ENCODE results near the gene UAP1L1. TPM values are rescaled to one million over a fixed set of nuclear protein-coding genes. Genes with fewer than 3 reads are reported as not detected.

The UAP1L1 gene
- total and polyA plus RNA-seq, 9 of the 15 experiments (the other 6 are each of a cell fraction or from before 2014, with no cell fraction given): 0.20 to 8.6 (median 3.7) TPM

- no peak for TF ChIP-seq RERE (CRISPR knock-in tag; IDR thresholded peaks at IDR 0.05; ENCODE audit: borderline replicate concordance)
- no peak for TF ChIP-seq ZC3H11A (IDR thresholded peaks at IDR 0.05; ENCODE audit: low read depth, low read length)
- TF ChIP-seq NCOA6 (IDR thresholded peaks at IDR 0.05): no peak
- TF ChIP-seq FOXO4 (CRISPR knock-in tag; IDR thresholded peaks at IDR 0.05): no peak
- no peak for TF ChIP-seq HMBOX1 (IDR thresholded peaks at IDR 0.05)
- no peak for TF ChIP-seq NBN (IDR thresholded peaks at IDR 0.05; ENCODE audit: low read depth)
- no peak for TF ChIP-seq JUNB (CRISPR knock-in tag; conservative IDR thresholded peaks at IDR 0.05)
- no peak for TF ChIP-seq ZNF584 (CRISPR knock-in tag; IDR thresholded peaks at IDR 0.05; ENCODE audit: low read depth)
- TF ChIP-seq RHOXF2B (CRISPR knock-in tag; conservative IDR thresholded peaks at IDR 0.05): no peak
- TF ChIP-seq POLR2AphosphoS2 (IDR thresholded peaks at IDR 0.05; ENCODE audit: low read length): no peak
- TF ChIP-seq KAT2B (IDR thresholded peaks at IDR 0.05; ENCODE audit: low read depth, low read length): no peak
- no peak for TF ChIP-seq HNRNPK (IDR thresholded peaks at IDR 0.05; ENCODE audit: low read depth, low read length, poor library complexity, severe bottlenecking)
- no peak for TF ChIP-seq IRF9 (tag; IDR thresholded peaks at IDR 0.05)
- TF ChIP-seq ZMIZ1 (IDR thresholded peaks at IDR 0.05; ENCODE audit: low read depth in 2 of 2, low read length in 2 of 2): peak in 1 of 2 experiments; percentile 58; a peak in 1 of 4 replicates
- TF ChIP-seq NFXL1 (CRISPR knock-in tag; IDR thresholded peaks at IDR 0.05): no peak
Measured at GRCh38 chr9:137034709-137035506, 42.4 kb upstream of the UAP1L1 start (continued).

Data from K562 (cell line).